ENCODE measurements around the gene IRF2BP2. TPM values are rescaled to one million over a fixed set of nuclear protein-coding genes. Genes with fewer than 3 reads are reported as not detected.

Gene IRF2BP2
- polyA plus RNA-seq, 2 of the 4 experiments (the other 2 are of a cell fraction): 38.2 to 53.5 TPM

DNA sequence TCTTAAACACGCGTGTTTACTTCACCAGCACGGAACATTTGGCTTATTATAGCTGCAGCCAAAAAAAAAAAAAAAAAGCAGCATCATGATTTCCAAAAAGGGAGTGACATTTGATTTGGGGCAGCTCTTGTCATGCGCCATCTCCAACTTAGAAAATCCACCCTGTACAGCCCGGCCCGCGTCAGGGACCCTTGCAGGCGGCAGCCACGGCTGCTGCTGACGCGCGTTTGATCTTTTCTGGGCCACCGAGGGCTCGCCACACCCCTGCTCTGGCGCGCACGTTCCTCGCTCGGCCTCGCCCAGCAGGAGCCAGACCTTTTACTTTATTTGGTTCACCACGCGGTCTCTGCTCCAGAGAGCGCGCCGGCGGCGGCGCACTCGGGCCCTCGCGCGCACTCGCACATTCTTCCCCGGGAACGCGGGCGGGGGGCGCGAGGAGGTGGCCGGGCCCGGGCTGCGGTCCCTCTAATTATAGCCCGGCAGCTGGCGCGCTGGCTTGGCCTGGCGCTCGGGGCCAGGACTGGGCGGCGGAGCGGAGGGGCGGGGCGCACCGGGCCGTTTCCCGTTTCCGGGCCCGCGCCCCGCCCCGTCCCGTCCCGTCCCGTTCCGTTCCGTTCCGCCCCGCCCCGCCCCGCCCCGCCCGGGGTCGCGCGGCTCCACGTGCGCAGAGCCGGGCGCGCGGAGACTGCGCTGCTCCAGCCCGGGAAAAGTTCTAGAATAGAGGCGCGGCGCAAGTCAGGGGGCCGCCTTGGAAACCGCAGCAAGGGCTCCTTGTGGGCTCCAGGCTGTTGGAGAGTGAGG lies 10.2 kb downstream of the IRF2BP2 start (continued):
- TF ChIP-seq SMC3 (IDR thresholded peaks at IDR 0.05): peak; percentile 59
- no peak for TF ChIP-seq JUNB (IDR thresholded peaks at IDR 0.05)
- TF ChIP-seq, protein P1, sequence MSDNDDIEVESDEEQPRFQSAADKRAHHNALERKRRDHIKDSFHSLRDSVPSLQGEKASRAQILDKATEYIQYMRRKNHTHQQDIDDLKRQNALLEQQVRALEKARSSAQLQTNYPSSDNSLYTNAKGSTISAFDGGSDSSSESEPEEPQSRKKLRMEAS (IDR thresholded peaks at IDR 0.05): peak; percentile 95

DNA sequence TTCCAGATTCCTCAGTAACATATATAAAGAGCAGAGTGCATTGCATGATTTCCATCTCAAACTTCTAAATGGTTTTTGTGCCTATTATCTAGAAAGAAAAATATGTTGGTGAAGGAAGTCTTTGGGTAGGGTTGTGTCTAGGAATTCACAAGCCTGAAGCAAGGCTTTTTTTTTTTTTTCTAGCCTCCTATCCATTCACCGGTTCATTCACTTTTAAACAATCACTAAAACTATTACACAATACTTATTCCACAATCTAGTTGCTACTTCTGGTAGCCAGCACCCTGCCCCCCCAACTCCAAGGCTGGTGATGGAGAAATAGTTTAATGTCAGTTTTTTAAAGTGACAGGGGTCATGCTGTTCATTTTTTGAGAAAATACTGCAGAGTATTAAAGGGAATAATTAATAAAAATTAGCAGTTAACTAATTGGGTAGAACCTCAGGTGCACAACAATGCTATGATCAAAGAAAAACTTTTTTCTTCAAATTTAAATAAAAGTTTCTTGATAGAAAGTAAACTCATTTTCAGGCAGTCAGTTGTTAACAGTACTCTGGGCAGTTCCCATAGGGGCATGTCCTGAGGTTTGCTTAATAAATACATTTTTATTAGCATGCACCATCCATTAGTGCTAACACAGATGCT lies 10.9 kb downstream of the IRF2BP2 start:
- Histone ChIP-seq H3K9me3 (no peaks in the 10 kb centered on the region), H3K4me2 (peak overlapping the region; percentile 96), H3K4me3 (peak overlapping the region; percentile 49), H3K27ac (peak overlapping the region; percentile 94 to 96), H3K4me1 (peaks cover 56% of the 10 kb centered on the region)
- FAIRE-seq (no peak), DNase-seq (ENCODE audit: low read depth in 1 of 2, low spot score in 1 of 2) (no peak), ATAC-seq (0 out of 6 replicates have a peak, but pooled peaks of 1 of the 2 experiments have one; percentile 2)
- ChIA-PET POLR2A (interaction anchor here (0.6 to 4.7 kb wide), 8 partner anchors 12 to 485 kb away, joined by 3 to 50 read pairs (median 6); partner anchors contain the start of gene IRF2BP2), CTCF (interaction anchor here (0.6 to 11.3 kb wide), 8 partner anchors 9 to 484 kb away, joined by 3 to 76 read pairs (median 4); no protein-coding TSS in a partner anchor)
- TF ChIP-seq SMC3 (IDR thresholded peaks at IDR 0.05) (no peak), EHF (CRISPR knock-in tag; IDR thresholded peaks at IDR 0.05) (0 out of 2 replicates have a peak, but pooled peaks have one; percentile 11), RAD21 (conservative IDR thresholded peaks at IDR 0.05 in 1 of 2, IDR thresholded peaks at IDR 0.05 in 1 of 2) (0 out of 5 replicates have a peak, but pooled peaks of 1 of the 2 experiments have one; percentile 1), CEBPB (IDR thresholded peaks at IDR 0.05) (peak; percentile 31 to 49; a peak in 2 of 4 replicates), TP53 (CRISPR knock-in tag; IDR thresholded peaks at IDR 0.05) (no peak), BHLHE40 (IDR thresholded peaks at IDR 0.05; ENCODE audit: low read depth, low read length) (no peak)
- TF ChIP-seq, protein P2, sequence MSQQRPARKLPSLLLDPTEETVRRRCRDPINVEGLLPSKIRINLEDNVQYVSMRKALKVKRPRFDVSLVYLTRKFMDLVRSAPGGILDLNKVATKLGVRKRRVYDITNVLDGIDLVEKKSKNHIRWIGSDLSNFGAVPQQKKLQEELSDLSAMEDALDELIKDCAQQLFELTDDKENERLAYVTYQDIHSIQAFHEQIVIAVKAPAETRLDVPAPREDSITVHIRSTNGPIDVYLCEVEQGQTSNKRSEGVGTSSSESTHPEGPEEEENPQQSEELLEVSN (IDR thresholded peaks at IDR 0.05; ENCODE audit: borderline replicate concordance, low read depth): no peak
- TF ChIP-seq, protein P3, sequence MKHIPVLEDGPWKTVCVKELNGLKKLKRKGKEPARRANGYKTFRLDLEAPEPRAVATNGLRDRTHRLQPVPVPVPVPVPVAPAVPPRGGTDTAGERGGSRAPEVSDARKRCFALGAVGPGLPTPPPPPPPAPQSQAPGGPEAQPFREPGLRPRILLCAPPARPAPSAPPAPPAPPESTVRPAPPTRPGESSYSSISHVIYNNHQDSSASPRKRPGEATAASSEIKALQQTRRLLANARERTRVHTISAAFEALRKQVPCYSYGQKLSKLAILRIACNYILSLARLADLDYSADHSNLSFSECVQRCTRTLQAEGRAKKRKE (CRISPR knock-in tag; IDR thresholded peaks at IDR 0.05; ENCODE audit: low read depth): no peak
- WGBS (ENCODE audit: missing lambda C conversion rate): 12% methylated on average over 1 of the region's 1 CpG

DNA sequence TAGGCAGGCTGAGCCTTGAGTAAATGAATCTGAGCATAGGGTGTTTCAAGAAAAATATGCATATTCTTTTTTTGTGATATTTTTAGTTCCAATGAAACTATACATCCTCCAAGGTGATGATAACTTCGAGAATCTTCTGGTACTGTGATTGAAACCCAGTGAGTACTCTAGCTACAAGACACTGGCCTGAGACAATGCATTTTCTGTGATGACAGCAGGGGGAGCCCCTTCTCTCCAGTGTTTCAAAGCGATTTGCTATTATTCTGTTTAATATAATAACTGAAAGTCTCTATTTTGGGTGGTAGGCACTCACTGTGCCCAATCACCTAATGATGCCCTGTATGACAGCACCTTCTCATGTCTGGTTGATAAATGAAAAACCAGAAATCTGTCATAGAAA lies 12.1 kb downstream of the IRF2BP2 start:
- no peak overlapping the region for H3K4me3 ChIP-seq
- DNase-seq (ENCODE audit: low read depth in 1 of 2, low spot score in 1 of 2): peak; percentile 60 to 75
- CTCF ChIA-PET: interaction anchor here (0.6 to 11.3 kb wide), 21 partner anchors 12 to 522 kb away, joined by 3 to 76 read pairs (median 3); no protein-coding TSS in a partner anchor
- 5% methylated on average over 2 of the region's 2 CpGs for WGBS (ENCODE audit: missing lambda C conversion rate)
- POLR2A ChIA-PET: interaction anchor here (0.5 to 1.6 kb wide), 4 partner anchors 13 to 486 kb away, joined by 3 to 5 read pairs (median 3); no protein-coding TSS in a partner anchor
- H3K27ac ChIP-seq: peak overlapping the region; percentile 10 to 28; a peak in 2 of 6 replicates
- peaks cover 44% of the 10 kb centered on the region for H3K4me1 ChIP-seq
- H3K9me3 ChIP-seq: no peaks in the 10 kb centered on the region
- no peak for ATAC-seq
- TF ChIP-seq, protein P1 (IDR thresholded peaks at IDR 0.05): peak; percentile 26; the same call in 1 of the 2 replicates
- TF ChIP-seq, protein P4, sequence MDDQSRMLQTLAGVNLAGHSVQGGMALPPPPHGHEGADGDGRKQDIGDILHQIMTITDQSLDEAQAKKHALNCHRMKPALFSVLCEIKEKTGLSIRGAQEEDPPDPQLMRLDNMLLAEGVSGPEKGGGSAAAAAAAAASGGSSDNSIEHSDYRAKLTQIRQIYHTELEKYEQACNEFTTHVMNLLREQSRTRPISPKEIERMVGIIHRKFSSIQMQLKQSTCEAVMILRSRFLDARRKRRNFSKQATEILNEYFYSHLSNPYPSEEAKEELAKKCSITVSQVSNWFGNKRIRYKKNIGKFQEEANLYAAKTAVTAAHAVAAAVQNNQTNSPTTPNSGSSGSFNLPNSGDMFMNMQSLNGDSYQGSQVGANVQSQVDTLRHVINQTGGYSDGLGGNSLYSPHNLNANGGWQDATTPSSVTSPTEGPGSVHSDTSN (IDR thresholded peaks at IDR 0.05): no peak
- TF ChIP-seq POLR2AphosphoS2 (conservative IDR thresholded peaks at IDR 0.05; ENCODE audit: low read length) (no peak), CBX8 (IDR thresholded peaks at IDR 0.05) (no peak), SMC3 (IDR thresholded peaks at IDR 0.05) (peak; percentile 73), ZSCAN20 (CRISPR knock-in tag; IDR thresholded peaks at IDR 0.05) (no peak), RAD21 (conservative IDR thresholded peaks at IDR 0.05 in 1 of 2, IDR thresholded peaks at IDR 0.05 in 1 of 2) (peak; percentile 72 to 87; a peak in 4 of 5 replicates)
- TF ChIP-seq, protein P5, sequence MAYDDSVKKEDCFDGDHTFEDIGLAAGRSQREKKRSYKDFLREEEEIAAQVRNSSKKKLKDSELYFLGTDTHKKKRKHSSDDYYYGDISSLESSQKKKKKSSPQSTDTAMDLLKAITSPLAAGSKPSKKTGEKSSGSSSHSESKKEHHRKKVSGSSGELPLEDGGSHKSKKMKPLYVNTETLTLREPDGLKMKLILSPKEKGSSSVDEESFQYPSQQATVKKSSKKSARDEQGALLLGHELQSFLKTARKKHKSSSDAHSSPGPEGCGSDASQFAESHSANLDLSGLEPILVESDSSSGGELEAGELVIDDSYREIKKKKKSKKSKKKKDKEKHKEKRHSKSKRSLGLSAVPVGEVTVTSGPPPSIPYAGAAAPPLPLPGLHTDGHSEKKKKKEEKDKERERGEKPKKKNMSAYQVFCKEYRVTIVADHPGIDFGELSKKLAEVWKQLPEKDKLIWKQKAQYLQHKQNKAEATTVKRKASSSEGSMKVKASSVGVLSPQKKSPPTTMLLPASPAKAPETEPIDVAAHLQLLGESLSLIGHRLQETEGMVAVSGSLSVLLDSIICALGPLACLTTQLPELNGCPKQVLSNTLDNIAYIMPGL (CRISPR knock-in tag; IDR thresholded peaks at IDR 0.05; ENCODE audit: borderline replicate concordance): no peak
- TF ChIP-seq, protein P6, sequence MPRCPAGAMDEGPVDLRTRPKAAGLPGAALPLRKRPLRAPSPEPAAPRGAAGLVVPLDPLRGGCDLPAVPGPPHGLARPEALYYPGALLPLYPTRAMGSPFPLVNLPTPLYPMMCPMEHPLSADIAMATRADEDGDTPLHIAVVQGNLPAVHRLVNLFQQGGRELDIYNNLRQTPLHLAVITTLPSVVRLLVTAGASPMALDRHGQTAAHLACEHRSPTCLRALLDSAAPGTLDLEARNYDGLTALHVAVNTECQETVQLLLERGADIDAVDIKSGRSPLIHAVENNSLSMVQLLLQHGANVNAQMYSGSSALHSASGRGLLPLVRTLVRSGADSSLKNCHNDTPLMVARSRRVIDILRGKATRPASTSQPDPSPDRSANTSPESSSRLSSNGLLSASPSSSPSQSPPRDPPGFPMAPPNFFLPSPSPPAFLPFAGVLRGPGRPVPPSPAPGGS (IDR thresholded peaks at IDR 0.05): no peak
- TF ChIP-seq, protein P7, sequence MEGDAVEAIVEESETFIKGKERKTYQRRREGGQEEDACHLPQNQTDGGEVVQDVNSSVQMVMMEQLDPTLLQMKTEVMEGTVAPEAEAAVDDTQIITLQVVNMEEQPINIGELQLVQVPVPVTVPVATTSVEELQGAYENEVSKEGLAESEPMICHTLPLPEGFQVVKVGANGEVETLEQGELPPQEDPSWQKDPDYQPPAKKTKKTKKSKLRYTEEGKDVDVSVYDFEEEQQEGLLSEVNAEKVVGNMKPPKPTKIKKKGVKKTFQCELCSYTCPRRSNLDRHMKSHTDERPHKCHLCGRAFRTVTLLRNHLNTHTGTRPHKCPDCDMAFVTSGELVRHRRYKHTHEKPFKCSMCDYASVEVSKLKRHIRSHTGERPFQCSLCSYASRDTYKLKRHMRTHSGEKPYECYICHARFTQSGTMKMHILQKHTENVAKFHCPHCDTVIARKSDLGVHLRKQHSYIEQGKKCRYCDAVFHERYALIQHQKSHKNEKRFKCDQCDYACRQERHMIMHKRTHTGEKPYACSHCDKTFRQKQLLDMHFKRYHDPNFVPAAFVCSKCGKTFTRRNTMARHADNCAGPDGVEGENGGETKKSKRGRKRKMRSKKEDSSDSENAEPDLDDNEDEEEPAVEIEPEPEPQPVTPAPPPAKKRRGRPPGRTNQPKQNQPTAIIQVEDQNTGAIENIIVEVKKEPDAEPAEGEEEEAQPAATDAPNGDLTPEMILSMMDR (IDR thresholded peaks at IDR 0.05): peak; percentile 65
- no peak overlapping the region; the same call in 2 of the 3 replicates for H3K4me2 ChIP-seq
- no peak for FAIRE-seq

Data from A549 (cell line).